ENCODE data around the gene ADCY9. TPM values are rescaled to one million over a fixed set of nuclear protein-coding genes. Genes with fewer than 3 reads are reported as not detected.
"Not testable (repeated sequence)": the region's sequence is repeated elsewhere in the genome, so short reads cannot be mapped to it uniquely, and the experiment has no call there.

ADCY9 gene
- total RNA-seq, 1 donor from 2014 or later, result 9.6 TPM

DNA sequence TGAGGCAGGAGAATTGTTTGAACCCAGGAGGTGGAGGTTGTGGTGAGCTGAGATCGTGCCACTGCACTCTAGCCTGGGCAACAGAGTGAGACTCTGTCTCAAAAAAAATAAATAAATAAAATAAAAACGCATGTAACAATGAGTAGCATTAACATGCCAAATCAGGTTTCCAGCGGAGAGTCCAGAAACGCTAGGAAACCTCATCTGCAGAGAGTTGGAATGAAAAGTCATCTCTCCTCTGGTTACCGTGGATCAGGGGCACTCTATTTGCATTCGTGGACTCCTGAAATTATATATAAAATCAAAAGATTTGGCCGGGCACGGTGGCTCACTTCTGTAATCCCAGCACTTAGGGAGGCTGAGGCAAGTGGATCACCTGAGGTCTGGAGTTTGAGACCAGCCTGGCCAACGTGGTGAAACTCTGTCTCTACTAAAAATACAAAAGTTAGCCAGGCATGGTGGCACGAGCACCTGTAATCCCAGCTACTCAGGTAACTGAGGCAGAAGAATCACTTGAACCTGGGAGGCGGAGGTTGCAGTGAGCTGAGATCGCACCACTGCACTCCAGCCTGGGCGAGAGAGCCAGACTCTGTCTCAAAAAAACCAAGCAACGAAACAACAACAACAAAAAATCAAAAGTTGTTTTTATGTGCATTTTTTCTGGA lies 156.2 kb downstream of the ADCY9 start:
- not testable (repeated sequence) for H3K9me3 Mint-ChIP-seq; DNase-seq; H3K36me3 Mint-ChIP-seq (ENCODE audit: low read depth); H3K27ac Mint-ChIP-seq
- peaks cover 27% of the 10 kb centered on the region for H3K27me3 Mint-ChIP-seq
- peak overlapping the region; percentile 80 for H3K4me3 Mint-ChIP-seq
- peaks cover 23% of the 10 kb centered on the region for H3K4me1 Mint-ChIP-seq
- intact Hi-C loops (cut with micrococcal nuclease), result loop anchor here (10.0 kb wide), 1 partner anchor 155 kb away; the partner anchor contains the start of gene ADCY9

- Mint-ChIP-seq H3K27me3 (peaks cover 35% of the 10 kb centered on the region), H3K9me3 (peaks cover 3% of the 10 kb centered on the region)
- intact Hi-C loops (cut with micrococcal nuclease), result no loop called here
Measured at GRCh38 chr16:3959148-3959547, 157.1 kb downstream of the ADCY9 start.

DNA sequence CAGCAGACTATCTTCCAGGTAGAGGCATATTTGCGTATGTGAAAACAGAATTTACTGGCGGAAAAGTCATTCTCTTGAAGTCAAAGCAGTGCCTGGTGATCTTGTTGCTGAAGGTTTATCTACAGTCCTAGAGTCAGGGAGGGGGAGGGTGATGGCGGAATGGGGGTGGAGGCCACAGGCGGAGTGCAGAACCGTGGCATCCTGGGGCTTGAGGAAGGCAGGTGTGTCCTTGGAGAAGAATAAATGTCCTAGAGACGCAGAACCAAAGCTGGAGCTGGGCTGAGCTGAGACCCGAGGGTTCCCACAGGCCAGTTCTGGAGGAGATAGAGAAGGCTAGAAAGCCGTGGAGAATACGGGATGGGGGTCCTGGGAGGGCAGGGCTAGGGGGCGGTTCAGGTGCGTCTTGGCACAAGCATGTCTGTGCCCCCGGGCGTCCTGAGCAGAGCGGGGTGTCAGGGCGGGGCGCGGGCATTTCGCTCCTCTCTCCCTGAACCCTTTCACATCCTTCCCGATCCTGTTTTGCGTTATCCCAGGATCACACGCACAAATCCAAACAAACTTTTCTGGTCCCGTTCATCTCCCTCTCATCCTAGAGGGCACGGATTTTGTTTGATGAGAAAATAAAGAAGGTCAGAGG lies 158.8 kb downstream of the ADCY9 start:
- Mint-ChIP-seq H3K36me3 (ENCODE audit: low read depth) (no peaks in the 10 kb centered on the region), H3K9me3 (no peaks in the 10 kb centered on the region)
- no peak for DNase-seq

More at GRCh38 chr16:3959148-3959547, 157.1 kb downstream of the ADCY9 start:
- Mint-ChIP-seq H3K4me3 (no peak overlapping the region), H3K4me1 (peaks cover 23% of the 10 kb centered on the region), H3K36me3 (ENCODE audit: low read depth) (peaks cover 5% of the 10 kb centered on the region), H3K27ac (no peak overlapping the region)
- no peak for DNase-seq

GRCh38 chr16:3954411-3954921 lies 161.8 kb downstream of the ADCY9 start:
- H3K4me3 Mint-ChIP-seq, result no peak overlapping the region
- H3K9me3 Mint-ChIP-seq, result no peaks in the 10 kb centered on the region
- no peak overlapping the region for H3K27ac Mint-ChIP-seq
- intact Hi-C loops (cut with micrococcal nuclease), result no loop called here
- no peaks in the 10 kb centered on the region for H3K36me3 Mint-ChIP-seq (ENCODE audit: low read depth)
- peaks cover 43% of the 10 kb centered on the region for H3K27me3 Mint-ChIP-seq
- peaks cover 1% of the 10 kb centered on the region for H3K4me1 Mint-ChIP-seq
- no peak for DNase-seq

More for the DNA sequence above, 158.8 kb downstream of the ADCY9 start:
- Mint-ChIP-seq H3K4me1 (peaks cover 13% of the 10 kb centered on the region), H3K27ac (no peak overlapping the region), H3K27me3 (peaks cover 37% of the 10 kb centered on the region), H3K4me3 (no peak overlapping the region)
- intact Hi-C loops (cut with micrococcal nuclease), result no loop called here

- H3K9me3 Mint-ChIP-seq, result no peaks in the 10 kb centered on the region
- no peak overlapping the region for H3K27ac Mint-ChIP-seq
- H3K36me3 Mint-ChIP-seq (ENCODE audit: low read depth), result no peaks in the 10 kb centered on the region
- peaks cover 41% of the 10 kb centered on the region for H3K27me3 Mint-ChIP-seq
- H3K4me1 Mint-ChIP-seq, result peaks cover 1% of the 10 kb centered on the region
- intact Hi-C loops (cut with micrococcal nuclease), result no loop called here
- no peak for DNase-seq
- no peak overlapping the region for H3K4me3 Mint-ChIP-seq
Measured at GRCh38 chr16:3953728-3954410, 162.4 kb downstream of the ADCY9 start.

GRCh38 chr16:3952737-3953131 lies 163.5 kb downstream of the ADCY9 start:
- H3K27me3 Mint-ChIP-seq, result peaks cover 44% of the 10 kb centered on the region
- peaks cover 1% of the 10 kb centered on the region for H3K4me1 Mint-ChIP-seq
- H3K4me3 Mint-ChIP-seq, result no peak overlapping the region
- no peak for DNase-seq
- intact Hi-C loops (cut with micrococcal nuclease), result no loop called here
- no peaks in the 10 kb centered on the region for H3K9me3 Mint-ChIP-seq
- H3K27ac Mint-ChIP-seq, result no peak overlapping the region
- H3K36me3 Mint-ChIP-seq (ENCODE audit: low read depth), result no peaks in the 10 kb centered on the region

DNA sequence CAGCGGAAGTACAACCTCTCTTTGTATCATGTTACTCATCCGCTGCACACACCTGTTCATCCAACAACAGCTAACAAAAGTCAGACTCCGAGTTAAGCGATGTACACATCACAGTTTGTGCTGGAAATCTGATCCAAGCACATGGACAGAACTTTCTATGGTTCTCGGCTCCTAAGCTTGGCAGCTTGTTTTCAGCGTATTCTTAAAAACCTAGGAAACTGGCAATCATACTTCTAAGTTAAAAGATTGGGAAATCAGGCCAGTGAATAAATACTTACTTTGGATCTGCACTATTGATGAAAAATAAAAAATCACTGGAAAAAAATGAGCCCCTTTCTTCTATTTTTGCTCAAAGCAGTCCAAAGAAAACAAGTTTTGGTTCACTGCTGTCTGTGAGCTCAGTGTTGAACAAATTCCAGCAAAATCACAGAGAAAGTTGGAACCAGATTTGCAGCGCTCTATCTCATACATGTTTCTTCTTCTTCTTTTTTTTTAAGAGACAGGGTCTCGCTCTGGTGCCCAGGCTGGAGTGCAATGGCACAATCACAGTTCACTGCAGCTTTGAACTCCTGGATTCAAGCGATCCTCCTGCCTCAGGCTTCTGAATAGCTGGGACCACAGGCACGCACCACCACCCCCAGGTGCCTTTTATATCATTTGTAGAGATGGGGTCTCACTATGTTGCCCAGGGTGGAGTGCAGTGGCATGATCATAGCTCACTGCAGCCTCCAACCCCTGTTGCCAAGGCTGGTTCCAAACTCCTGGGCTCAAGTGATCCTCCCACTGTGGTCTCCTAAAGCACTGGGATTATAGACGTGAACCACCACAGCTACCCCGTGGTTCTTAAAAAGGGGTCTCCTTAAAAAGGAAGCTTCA lies 164.1 kb downstream of the ADCY9 start:
- no peak for DNase-seq
- H3K36me3 Mint-ChIP-seq (ENCODE audit: low read depth), result no peaks in the 10 kb centered on the region
- no peak overlapping the region for H3K4me3 Mint-ChIP-seq
- no peaks in the 10 kb centered on the region for H3K9me3 Mint-ChIP-seq
- intact Hi-C loops (cut with micrococcal nuclease), result no loop called here
- no peak overlapping the region for H3K27ac Mint-ChIP-seq
- H3K4me1 Mint-ChIP-seq, result peaks cover 1% of the 10 kb centered on the region
- peaks cover 39% of the 10 kb centered on the region for H3K27me3 Mint-ChIP-seq

GRCh38 chr16:3951380-3951779 lies 164.9 kb downstream of the ADCY9 start:
- H3K27ac Mint-ChIP-seq; H3K9me3 Mint-ChIP-seq; intact Hi-C loops (cut with micrococcal nuclease); H3K4me3 Mint-ChIP-seq; DNase-seq; H3K4me1 Mint-ChIP-seq; H3K36me3 Mint-ChIP-seq (ENCODE audit: low read depth): not testable (repeated sequence)
- peaks cover 35% of the 10 kb centered on the region for H3K27me3 Mint-ChIP-seq

DNA sequence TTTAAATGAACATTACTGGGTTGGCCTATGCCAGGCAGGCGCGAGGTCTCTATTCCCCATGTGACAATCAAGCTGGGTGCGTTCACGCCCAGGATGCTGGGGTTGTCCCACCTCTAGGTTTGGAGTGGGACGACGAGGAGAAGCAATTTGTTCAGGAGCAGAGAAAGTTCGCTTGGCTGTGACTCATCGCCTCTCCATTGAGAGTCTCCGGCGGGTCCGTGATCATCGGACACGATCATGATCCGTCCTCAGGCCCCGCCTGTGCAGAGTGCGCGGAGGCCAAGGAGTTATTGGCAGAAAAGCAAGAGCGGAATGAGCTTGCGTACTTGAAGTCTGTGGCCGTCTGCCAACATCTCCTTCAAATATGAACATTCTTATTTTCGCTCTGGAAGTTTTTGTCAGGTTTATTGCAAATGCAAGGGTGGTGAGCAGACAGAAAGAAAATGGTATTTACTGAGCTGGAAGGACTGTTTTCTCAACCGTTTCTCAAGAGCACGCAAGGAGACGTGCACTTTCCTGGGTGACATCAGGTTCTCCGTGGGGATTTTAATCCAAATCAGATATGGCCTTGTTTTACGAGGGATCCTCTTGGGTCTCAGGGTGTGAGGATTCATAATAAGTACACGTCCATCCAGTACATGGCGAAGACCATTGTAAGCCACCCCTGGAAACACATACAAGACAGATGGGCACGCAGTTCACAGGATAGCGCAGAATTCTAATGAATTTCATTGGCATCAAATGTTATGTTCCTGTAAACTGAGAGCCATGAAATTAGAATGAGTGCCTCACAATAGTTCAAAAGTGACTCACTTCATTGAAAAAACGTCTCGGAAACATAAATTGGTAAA lies 165.7 kb downstream of the ADCY9 start:
- H3K9me3 Mint-ChIP-seq, result no peaks in the 10 kb centered on the region
- no peaks in the 10 kb centered on the region for H3K36me3 Mint-ChIP-seq (ENCODE audit: low read depth)
- peaks cover 29% of the 10 kb centered on the region for H3K27me3 Mint-ChIP-seq
- no peak for DNase-seq
- no peaks in the 10 kb centered on the region for H3K4me1 Mint-ChIP-seq
- H3K27ac Mint-ChIP-seq, result no peak overlapping the region
- intact Hi-C loops (cut with micrococcal nuclease), result no loop called here
- H3K4me3 Mint-ChIP-seq, result no peak overlapping the region

DNA sequence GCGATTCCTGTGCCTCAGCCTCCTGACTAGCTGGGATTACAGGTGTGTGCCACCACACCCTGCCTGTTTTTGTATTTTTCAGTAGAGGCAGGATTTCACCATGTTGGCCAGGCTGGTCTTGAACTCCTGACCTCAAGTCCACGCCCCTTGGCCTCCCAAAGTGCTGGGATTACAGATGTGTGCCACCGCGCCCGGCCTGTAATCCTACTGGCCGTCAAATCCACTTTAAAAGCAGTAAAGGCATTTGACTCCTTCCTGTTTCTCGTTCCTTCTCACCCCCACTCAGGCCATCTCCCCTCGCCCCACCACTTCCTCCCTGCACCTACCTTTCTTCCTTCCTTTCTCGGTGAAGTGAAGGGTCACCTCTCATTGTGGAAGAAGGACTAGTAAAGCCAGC lies 166.3 kb downstream of the ADCY9 start:
- Mint-ChIP-seq H3K27me3 (peaks cover 24% of the 10 kb centered on the region), H3K9me3 (no peaks in the 10 kb centered on the region), H3K4me1 (no peaks in the 10 kb centered on the region), H3K27ac (no peak overlapping the region), H3K36me3 (ENCODE audit: low read depth) (no peaks in the 10 kb centered on the region), H3K4me3 (no peak overlapping the region)
- intact Hi-C loops (cut with micrococcal nuclease), result no loop called here
- no peak for DNase-seq

DNA sequence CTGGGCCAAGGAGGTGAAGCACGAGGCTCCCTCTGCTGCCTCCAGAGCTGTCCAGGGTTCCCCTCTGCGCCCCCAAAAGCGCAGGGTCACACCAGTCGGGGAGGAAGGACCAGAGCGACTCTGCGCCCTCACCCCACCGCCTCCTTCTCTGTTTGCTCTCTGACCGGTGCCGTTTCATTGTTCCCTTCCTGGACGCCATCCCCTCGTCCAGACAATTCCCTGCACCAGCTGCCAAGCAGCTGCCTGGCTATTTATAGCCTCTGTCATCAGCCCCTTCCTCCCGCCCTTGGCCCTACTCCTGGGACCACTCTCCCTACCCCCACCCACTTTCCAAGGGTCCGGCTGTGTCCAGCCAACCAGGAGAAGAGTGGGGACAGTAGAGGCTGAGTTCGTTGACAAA lies 167.0 kb downstream of the ADCY9 start:
- Mint-ChIP-seq H3K9me3 (no peaks in the 10 kb centered on the region), H3K4me3 (no peak overlapping the region), H3K27me3 (peaks cover 18% of the 10 kb centered on the region), H3K36me3 (ENCODE audit: low read depth) (no peaks in the 10 kb centered on the region), H3K27ac (no peak overlapping the region), H3K4me1 (no peaks in the 10 kb centered on the region)
- intact Hi-C loops (cut with micrococcal nuclease), result no loop called here
- no peak for DNase-seq

- Mint-ChIP-seq H3K27me3 (peaks cover 12% of the 10 kb centered on the region), H3K9me3 (no peaks in the 10 kb centered on the region), H3K27ac (no peak overlapping the region)
Measured at GRCh38 chr16:3948378-3948995, 167.8 kb downstream of the ADCY9 start.

More at GRCh38 chr16:3948378-3948995, 167.8 kb downstream of the ADCY9 start:
- H3K36me3 Mint-ChIP-seq (ENCODE audit: low read depth), result no peaks in the 10 kb centered on the region
- DNase-seq, result no peak
- intact Hi-C loops (cut with micrococcal nuclease), result no loop called here
- no peak overlapping the region for H3K4me3 Mint-ChIP-seq
- H3K4me1 Mint-ChIP-seq, result no peaks in the 10 kb centered on the region

Measured in activated CD4-positive, alpha-beta T cell treated with anti-CD3 and anti-CD28 coated beads, Interleukin-2, amount 10 ng/mL, durations not matched to agents 24 days and 14 days (primary cell).